MM.1S (cell line): ENCODE data around the gene EGFLAM.

Source experiments
- DNase-seq: peaks from one replicate; pipeline ENCODE4 v3.0.0-alpha.2; 2015
- H2AFZ ChIP-seq: fragments of 300-600 bp; sonication (generic); 2 replicates; pipeline ENCODE4 v1.6.0; 2016; ENCODE audit warnings: antibody characterized with exemption, low read length
- H3F3A ChIP-seq: fragments of 300-600 bp; sonication (generic); 2 replicates; pipeline ENCODE4 v1.6.1; 2016; ENCODE audit warnings: mild to moderate bottlenecking, antibody characterized with exemption, low read length, moderate library complexity, mixed read lengths; ENCODE audit not compliant: insufficient read depth
- H3K27ac ChIP-seq: fragments of 300-600 bp; sonication (generic); 2 replicates; pipeline ENCODE4 v1.5.1; 2016; ENCODE audit warnings: mild to moderate bottlenecking, low read length
- H3K27me3 ChIP-seq: fragments of 300-600 bp; sonication (generic); replicated peaks from 2 replicates; pipeline ENCODE4 v1.6.0; 2016; ENCODE audit warnings: low read length; ENCODE audit not compliant: insufficient read depth
- H3K36me3 ChIP-seq: fragments of 300-600 bp; sonication (generic); replicated peaks from 2 replicates; pipeline ENCODE4 v1.6.1; 2016; ENCODE audit warnings: mild to moderate bottlenecking, low read length, mixed read lengths; ENCODE audit not compliant: insufficient read depth
- H3K4me1 ChIP-seq: fragments of 300-600 bp; sonication (generic); 2 replicates; pipeline ENCODE4 v1.6.1; 2016; ENCODE audit warnings: low read length, mixed read lengths
- H3K4me2 ChIP-seq: fragments of 300-600 bp; sonication (generic); 2 replicates; pipeline ENCODE4 v1.6.0; 2016; ENCODE audit warnings: low read depth, low read length
- H3K4me3 ChIP-seq: fragments of 300-600 bp; sonication (generic); 2 replicates; pipeline ENCODE4 v1.5.1; 2016; ENCODE audit warnings: low read length, mixed read lengths
- H3K79me2 ChIP-seq: fragments of 300-600 bp; sonication (generic); 2 replicates; pipeline ENCODE4 v1.6.1; 2016; ENCODE audit warnings: mixed run types, low read length, mixed read lengths
- H3K9ac ChIP-seq: fragments of 300-600 bp; sonication (generic); 2 replicates; pipeline ENCODE4 v1.6.1; 2016; ENCODE audit warnings: low read length, mixed read lengths
- H3K9me2 ChIP-seq: fragments of 300-600 bp; sonication (generic); replicated peaks from 2 replicates; pipeline ENCODE4 v1.6.1; 2016; ENCODE audit warnings: mild to moderate bottlenecking, low read length, mixed read lengths; ENCODE audit not compliant: insufficient read depth
- H3K9me3 ChIP-seq: fragments of 300-600 bp; sonication (generic); replicated peaks from 2 replicates; pipeline ENCODE4 v1.6.1; 2016; ENCODE audit warnings: mild to moderate bottlenecking, low read length, mixed read lengths; ENCODE audit not compliant: insufficient read depth
- H4K20me1 ChIP-seq: fragments of 300-600 bp; sonication (generic); 2 replicates; pipeline ENCODE4 v1.6.1; 2016; ENCODE audit warnings: mild to moderate bottlenecking, low read length, moderate library complexity, mixed read lengths; ENCODE audit not compliant: insufficient read depth
- CTCF ChIP-seq: fragments of 300-600 bp; sonication (generic); IDR thresholded peaks from 2 replicates; pipeline ENCODE4 v1.5.1; 2016; ENCODE audit warnings: antibody characterized with exemption, low read length, mixed read lengths
- EZH2 ChIP-seq: fragments of 300-600 bp; sonication (generic); optimal IDR thresholded peaks from 2 replicates; pipeline ENCODE3; 2017; ENCODE audit warnings: low read depth, mild to moderate bottlenecking, antibody characterized with exemption, low read length, mixed read lengths
- EZH2phosphoT487 ChIP-seq: fragments of 300-600 bp; sonication (generic); IDR thresholded peaks from 2 replicates; pipeline ENCODE4 v1.6.1; 2018; ENCODE audit warnings: antibody characterized with exemption, low read length

Gene EGFLAM

DNA sequence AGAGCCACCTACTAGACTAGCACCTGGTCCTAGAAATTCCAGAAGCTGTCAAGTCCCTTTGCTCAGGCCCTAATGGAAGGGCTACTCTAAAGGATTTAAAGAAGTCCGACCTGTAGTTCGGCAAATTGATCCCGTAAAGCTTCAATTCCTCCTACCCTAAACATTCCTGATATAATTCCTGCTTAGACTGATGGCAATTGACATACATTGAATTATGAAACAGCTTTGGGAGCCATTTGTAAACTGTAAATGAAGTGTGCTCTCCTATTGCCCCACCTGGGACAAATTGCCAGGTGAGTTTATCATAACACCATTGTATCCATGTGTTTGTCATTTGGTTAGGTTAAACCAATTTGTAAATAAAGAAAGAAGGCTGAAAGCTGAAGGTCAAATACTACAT, 104.4 kb downstream of the EGFLAM start:
- H3K27me3 ChIP-seq, result no peaks in the 10 kb centered on the region
- TF ChIP-seq EZH2phosphoT487, result no peak
- no peak for TF ChIP-seq EZH2
- no peak for TF ChIP-seq CTCF
- no peaks in the 10 kb centered on the region for H3K4me1 ChIP-seq
- no peaks in the 10 kb centered on the region for H3K79me2 ChIP-seq
- no peak for DNase-seq
- H3F3A ChIP-seq, result no peaks in the 10 kb centered on the region
- no peak overlapping the region for H3K4me2 ChIP-seq
- H3K9ac ChIP-seq, result no peak overlapping the region
- no peak overlapping the region for H3K27ac ChIP-seq
- no peak overlapping the region for H3K4me3 ChIP-seq
- H2AFZ ChIP-seq, result no peak overlapping the region
- no peaks in the 10 kb centered on the region for H3K9me3 ChIP-seq
- no peaks in the 10 kb centered on the region for H3K9me2 ChIP-seq
- H3K36me3 ChIP-seq, result no peaks in the 10 kb centered on the region
- no peaks in the 10 kb centered on the region for H4K20me1 ChIP-seq

GRCh38 chr5:38364825-38365224, 106.5 kb downstream of the EGFLAM start:
- H3K4me1 ChIP-seq, result no peaks in the 10 kb centered on the region
- H3K27ac ChIP-seq, result no peak overlapping the region
- no peak overlapping the region for H2AFZ ChIP-seq
- DNase-seq, result no peak
- no peaks in the 10 kb centered on the region for H3K36me3 ChIP-seq
- no peaks in the 10 kb centered on the region for H3K27me3 ChIP-seq
- no peaks in the 10 kb centered on the region for H3K79me2 ChIP-seq
- H3K9ac ChIP-seq, result no peak overlapping the region
- H3F3A ChIP-seq, result no peaks in the 10 kb centered on the region
- no peak overlapping the region for H3K4me2 ChIP-seq
- H3K4me3 ChIP-seq, result no peak overlapping the region
- TF ChIP-seq CTCF, result no peak
- no peak for TF ChIP-seq EZH2
- no peak for TF ChIP-seq EZH2phosphoT487
- H3K9me2 ChIP-seq, result no peaks in the 10 kb centered on the region
- H3K9me3 ChIP-seq, result no peaks in the 10 kb centered on the region
- H4K20me1 ChIP-seq, result no peaks in the 10 kb centered on the region

GRCh38 chr5:38367410-38367809, 109.1 kb downstream of the EGFLAM start:
- H3K79me2 ChIP-seq, result no peaks in the 10 kb centered on the region
- no peaks in the 10 kb centered on the region for H3K27me3 ChIP-seq
- H2AFZ ChIP-seq, result no peak overlapping the region
- no peaks in the 10 kb centered on the region for H4K20me1 ChIP-seq
- TF ChIP-seq EZH2 (no peak), EZH2phosphoT487 (no peak), CTCF (no peak)
- no peak overlapping the region for H3K9ac ChIP-seq
- H3F3A ChIP-seq, result no peaks in the 10 kb centered on the region
- H3K9me2 ChIP-seq, result no peaks in the 10 kb centered on the region
- H3K9me3 ChIP-seq, result no peaks in the 10 kb centered on the region
- no peaks in the 10 kb centered on the region for H3K4me1 ChIP-seq
- no peak overlapping the region for H3K4me2 ChIP-seq
- H3K4me3 ChIP-seq, result no peak overlapping the region
- DNase-seq, result no peak
- H3K27ac ChIP-seq, result no peak overlapping the region
- no peaks in the 10 kb centered on the region for H3K36me3 ChIP-seq
